ENCODE results near the gene MLLT3. TPM values are rescaled to one million over a fixed set of nuclear protein-coding genes. Genes with fewer than 3 reads are reported as not detected.
A peak's percentile ranks its signal among the peaks of the same experiment; 100 is the strongest.

The MLLT3 gene
- total RNA-seq, 1 donor from 2014 or later = 35.1 TPM

- no peak for FAIRE-seq
These were observed 216.0 kb downstream of the MLLT3 start for GRCh38 chr9:20406344-20406743.

GRCh38 chr9:20405616-20406015 is 216.7 kb downstream of the MLLT3 start:
- TF ChIP-seq CTCF (IDR thresholded peaks at IDR 0.05; ENCODE audit: insufficient read depth, low read depth, low read length) = no peak
- no peak for TF ChIP-seq EZH2 (IDR thresholded peaks at IDR 0.05; ENCODE audit: insufficient read depth, low read length)
- H3K4me2 ChIP-seq (ENCODE audit: low read length) = no peak overlapping the region
- Mint-ChIP-seq H3K27me3 (ENCODE audit: low read depth, unreplicated experiment) (no peaks in the 10 kb centered on the region), H3K36me3 (ENCODE audit: low read depth, unreplicated experiment) (peaks cover 2% of the 10 kb centered on the region), H3K4me3 (ENCODE audit: unreplicated experiment) (no peak overlapping the region), H3K9me3 (ENCODE audit: unreplicated experiment) (no peaks in the 10 kb centered on the region), H3K27ac (ENCODE audit: unreplicated experiment) (no peak overlapping the region), H3K4me1 (ENCODE audit: low read depth, unreplicated experiment) (peaks cover 9% of the 10 kb centered on the region)
- no peaks in the 10 kb centered on the region for H3K36me3 ChIP-seq (ENCODE audit: insufficient read depth, low read length)
- H3K4me3 ChIP-seq (ENCODE audit: insufficient read depth, low read depth, low read length) = no peak overlapping the region
- no peak overlapping the region for H2AFZ ChIP-seq (ENCODE audit: low read depth, low read length)
- FAIRE-seq = no peak
- H3K4me1 ChIP-seq (ENCODE audit: insufficient read depth, low read length) = no peaks in the 10 kb centered on the region
- no peak overlapping the region for H3K27ac ChIP-seq (ENCODE audit: low read depth, low read length)
- no peaks in the 10 kb centered on the region for H4K20me1 ChIP-seq (ENCODE audit: insufficient read depth, low read length)
- H3K27me3 ChIP-seq (ENCODE audit: insufficient read depth, low read length) = no peaks in the 10 kb centered on the region
- DNase-seq (ENCODE audit: low read depth) = no peak
- H3K79me2 ChIP-seq (ENCODE audit: insufficient read depth, low read length) = no peaks in the 10 kb centered on the region
- no peaks in the 10 kb centered on the region for H3K9me3 ChIP-seq (ENCODE audit: insufficient read depth, low read depth, low read length)
- no peak overlapping the region for H3K9ac ChIP-seq (ENCODE audit: low read length)

More at GRCh38 chr9:20406344-20406743, 216.0 kb downstream of the MLLT3 start:
- DNase-seq (ENCODE audit: low read depth) = no peak
- Histone ChIP-seq H4K20me1 (ENCODE audit: insufficient read depth, low read length) (no peaks in the 10 kb centered on the region), H2AFZ (ENCODE audit: low read depth, low read length) (no peak overlapping the region), H3K9ac (ENCODE audit: low read length) (no peak overlapping the region), H3K27ac (ENCODE audit: low read depth, low read length) (no peak overlapping the region), H3K79me2 (ENCODE audit: insufficient read depth, low read length) (no peaks in the 10 kb centered on the region), H3K9me3 (ENCODE audit: insufficient read depth, low read depth, low read length) (no peaks in the 10 kb centered on the region), H3K27me3 (ENCODE audit: insufficient read depth, low read length) (no peaks in the 10 kb centered on the region), H3K4me3 (ENCODE audit: insufficient read depth, low read depth, low read length) (no peak overlapping the region), H3K4me1 (ENCODE audit: insufficient read depth, low read length) (no peaks in the 10 kb centered on the region), H3K36me3 (ENCODE audit: insufficient read depth, low read length) (no peaks in the 10 kb centered on the region), H3K4me2 (ENCODE audit: low read length) (no peak overlapping the region)
- H3K4me3 Mint-ChIP-seq (ENCODE audit: unreplicated experiment) = no peak overlapping the region
- no peak overlapping the region for H3K27ac Mint-ChIP-seq (ENCODE audit: unreplicated experiment)
- H3K27me3 Mint-ChIP-seq (ENCODE audit: low read depth, unreplicated experiment) = no peaks in the 10 kb centered on the region
- H3K36me3 Mint-ChIP-seq (ENCODE audit: low read depth, unreplicated experiment) = peaks cover 3% of the 10 kb centered on the region
- H3K4me1 Mint-ChIP-seq (ENCODE audit: low read depth, unreplicated experiment) = peaks cover 9% of the 10 kb centered on the region
- no peaks in the 10 kb centered on the region for H3K9me3 Mint-ChIP-seq (ENCODE audit: unreplicated experiment)
- TF ChIP-seq EZH2 (IDR thresholded peaks at IDR 0.05; ENCODE audit: insufficient read depth, low read length) (no peak), CTCF (IDR thresholded peaks at IDR 0.05; ENCODE audit: insufficient read depth, low read depth, low read length) (no peak)

- H3K4me1 Mint-ChIP-seq (ENCODE audit: low read depth, unreplicated experiment) = peaks cover 9% of the 10 kb centered on the region
- Histone ChIP-seq H2AFZ (ENCODE audit: low read depth, low read length) (no peak overlapping the region), H3K4me3 (ENCODE audit: insufficient read depth, low read depth, low read length) (no peak overlapping the region), H3K27ac (ENCODE audit: low read depth, low read length) (no peak overlapping the region), H3K27me3 (ENCODE audit: insufficient read depth, low read length) (no peaks in the 10 kb centered on the region), H4K20me1 (ENCODE audit: insufficient read depth, low read length) (no peaks in the 10 kb centered on the region), H3K79me2 (ENCODE audit: insufficient read depth, low read length) (no peaks in the 10 kb centered on the region), H3K9ac (ENCODE audit: low read length) (no peak overlapping the region), H3K9me3 (ENCODE audit: insufficient read depth, low read depth, low read length) (no peaks in the 10 kb centered on the region), H3K4me2 (ENCODE audit: low read length) (no peak overlapping the region), H3K36me3 (ENCODE audit: insufficient read depth, low read length) (no peaks in the 10 kb centered on the region), H3K4me1 (ENCODE audit: insufficient read depth, low read length) (no peaks in the 10 kb centered on the region)
- H3K9me3 Mint-ChIP-seq (ENCODE audit: unreplicated experiment) = no peaks in the 10 kb centered on the region
- DNase-seq (ENCODE audit: low read depth) (peak; percentile 3), FAIRE-seq (no peak)
- H3K27ac Mint-ChIP-seq (ENCODE audit: unreplicated experiment) = no peak overlapping the region
- H3K36me3 Mint-ChIP-seq (ENCODE audit: low read depth, unreplicated experiment) = peaks cover 2% of the 10 kb centered on the region
- no peaks in the 10 kb centered on the region for H3K27me3 Mint-ChIP-seq (ENCODE audit: low read depth, unreplicated experiment)
- TF ChIP-seq EZH2 (IDR thresholded peaks at IDR 0.05; ENCODE audit: insufficient read depth, low read length) (no peak), CTCF (IDR thresholded peaks at IDR 0.05; ENCODE audit: insufficient read depth, low read depth, low read length) (no peak)
- no peak overlapping the region for H3K4me3 Mint-ChIP-seq (ENCODE audit: unreplicated experiment)
These were observed 217.2 kb downstream of the MLLT3 start for GRCh38 chr9:20405078-20405477.
